ENCODE results near the gene NBEAL2. TPM values are rescaled to one million over a fixed set of nuclear protein-coding genes. Genes with fewer than 3 reads are reported as not detected.

The NBEAL2 gene
- total RNA-seq, 1 experiment from 2014 or later: 80.0 TPM

DNA sequence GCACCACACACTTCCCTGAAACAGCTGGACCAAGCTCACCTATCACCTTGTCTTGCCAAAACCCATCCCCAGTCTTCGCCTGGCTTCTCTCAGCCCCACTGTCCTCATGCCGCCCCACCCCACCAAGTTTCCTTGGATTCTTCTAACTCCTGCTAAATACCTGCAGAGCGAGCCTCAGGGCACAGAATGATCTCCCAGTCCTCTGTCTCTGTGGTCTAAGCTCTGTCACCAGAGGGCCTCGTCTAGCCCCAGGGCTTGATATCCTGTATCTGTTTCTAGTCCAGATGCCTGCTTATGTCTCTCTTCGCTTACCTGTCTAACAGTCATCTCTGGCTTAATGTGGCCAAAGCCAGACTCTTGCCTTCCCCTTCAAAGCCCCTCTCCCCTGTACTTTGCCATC lies 12.7 kb upstream of the NBEAL2 start (continued):
- TF ChIP-seq ZNF263 (CRISPR knock-in tag; IDR thresholded peaks at IDR 0.05; ENCODE audit: low read depth): no peak
- no peak for TF ChIP-seq PRRX2 (CRISPR knock-in tag; IDR thresholded peaks at IDR 0.05)
- TF ChIP-seq, protein P1, sequence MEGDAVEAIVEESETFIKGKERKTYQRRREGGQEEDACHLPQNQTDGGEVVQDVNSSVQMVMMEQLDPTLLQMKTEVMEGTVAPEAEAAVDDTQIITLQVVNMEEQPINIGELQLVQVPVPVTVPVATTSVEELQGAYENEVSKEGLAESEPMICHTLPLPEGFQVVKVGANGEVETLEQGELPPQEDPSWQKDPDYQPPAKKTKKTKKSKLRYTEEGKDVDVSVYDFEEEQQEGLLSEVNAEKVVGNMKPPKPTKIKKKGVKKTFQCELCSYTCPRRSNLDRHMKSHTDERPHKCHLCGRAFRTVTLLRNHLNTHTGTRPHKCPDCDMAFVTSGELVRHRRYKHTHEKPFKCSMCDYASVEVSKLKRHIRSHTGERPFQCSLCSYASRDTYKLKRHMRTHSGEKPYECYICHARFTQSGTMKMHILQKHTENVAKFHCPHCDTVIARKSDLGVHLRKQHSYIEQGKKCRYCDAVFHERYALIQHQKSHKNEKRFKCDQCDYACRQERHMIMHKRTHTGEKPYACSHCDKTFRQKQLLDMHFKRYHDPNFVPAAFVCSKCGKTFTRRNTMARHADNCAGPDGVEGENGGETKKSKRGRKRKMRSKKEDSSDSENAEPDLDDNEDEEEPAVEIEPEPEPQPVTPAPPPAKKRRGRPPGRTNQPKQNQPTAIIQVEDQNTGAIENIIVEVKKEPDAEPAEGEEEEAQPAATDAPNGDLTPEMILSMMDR (IDR thresholded peaks at IDR 0.05): no peak
- TF ChIP-seq TP53 (CRISPR knock-in tag; IDR thresholded peaks at IDR 0.05): no peak
- TF ChIP-seq ZNF423 (CRISPR knock-in tag; IDR thresholded peaks at IDR 0.05): no peak

DNA sequence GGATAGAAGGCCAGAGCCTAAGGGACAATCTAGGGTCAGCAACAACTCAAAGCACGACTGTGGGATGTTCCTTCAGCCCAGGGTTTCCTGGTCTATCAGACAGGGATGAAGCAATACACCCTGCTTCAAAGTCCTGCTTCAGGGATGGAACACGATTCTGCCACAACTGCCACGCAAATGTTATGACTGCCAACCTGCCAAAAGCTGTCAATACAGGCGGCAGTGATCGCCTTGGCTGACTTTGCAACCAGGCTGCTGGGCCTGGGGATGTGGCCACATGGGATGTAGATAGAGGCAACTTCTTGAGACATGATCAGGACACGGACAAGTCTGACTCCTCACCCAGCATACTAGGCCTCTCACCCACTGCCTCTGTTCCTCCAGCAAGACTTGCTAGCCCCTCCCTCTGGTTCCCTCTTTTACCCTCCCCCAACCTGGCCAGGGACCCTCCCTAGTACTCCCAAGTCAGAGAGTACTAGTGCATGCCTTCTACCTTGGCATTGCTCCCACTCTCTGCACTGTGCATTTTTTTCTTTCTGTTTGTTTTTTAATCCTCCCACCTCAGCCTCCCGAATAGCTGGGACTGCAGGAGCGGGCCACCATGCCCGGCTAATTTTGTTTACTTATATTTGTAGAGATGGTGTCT lies 10.6 kb upstream of the NBEAL2 start:
- Mint-ChIP-seq H3K27ac (no peak overlapping the region; the same call in 1 of the 2 replicates), H3K36me3 (peaks cover 23% of the 10 kb centered on the region), H3K9me3 (no peaks in the 10 kb centered on the region), H3K4me3 (no peak overlapping the region), H3K4me1 (peaks cover 28% of the 10 kb centered on the region), H3K27me3 (ENCODE audit: low read depth) (no peaks in the 10 kb centered on the region)
- TF ChIP-seq ZNF416 (CRISPR knock-in tag; IDR thresholded peaks at IDR 0.05): no peak
- no peak for TF ChIP-seq ZNF317 (CRISPR knock-in tag; IDR thresholded peaks at IDR 0.05; ENCODE audit: borderline replicate concordance, low read depth)
- no peak for TF ChIP-seq ZNF263 (CRISPR knock-in tag; IDR thresholded peaks at IDR 0.05; ENCODE audit: low read depth)
- no peak for ATAC-seq
- ChIA-PET POLR2A (no interaction called here), CTCF (interaction anchor here (0.6 to 3.0 kb wide), 3 partner anchors 29 to 122 kb away, joined by 3 to 8 read pairs (median 3); no protein-coding TSS in a partner anchor)
- DNase-seq (ENCODE audit: low spot score): no peak

DNA sequence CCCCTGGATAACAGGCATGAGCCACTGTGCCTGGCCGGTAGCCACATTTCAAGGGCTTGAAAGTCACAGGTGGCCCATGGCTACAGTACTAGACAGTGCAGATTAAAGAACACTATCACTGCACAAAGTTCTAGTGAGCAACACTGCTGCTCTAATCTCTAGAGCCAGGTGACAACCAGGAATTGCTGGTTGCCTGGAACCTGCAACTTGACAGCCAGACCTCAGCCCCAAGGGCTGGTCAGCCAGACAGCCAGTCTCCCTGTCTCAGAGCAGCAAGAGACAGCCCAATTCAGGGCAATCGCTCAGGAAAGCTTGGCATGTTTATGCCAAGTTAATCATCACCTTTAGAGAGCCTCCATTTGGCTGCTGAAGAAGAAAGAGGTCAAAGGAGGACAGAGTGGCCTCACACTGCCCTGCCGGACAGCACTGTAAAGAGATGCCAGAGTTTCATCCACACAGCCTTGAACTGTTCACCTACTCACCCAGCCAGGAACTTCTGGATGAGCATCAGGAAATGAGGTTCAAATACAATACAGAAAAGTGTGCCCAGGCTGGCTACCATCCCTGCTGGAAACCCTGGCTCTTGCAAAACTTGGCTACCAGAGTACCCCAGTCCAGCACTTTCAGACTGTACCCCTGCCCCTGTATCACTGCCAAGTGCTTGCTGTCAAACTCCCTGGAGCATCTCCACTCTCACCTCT lies 8.9 kb upstream of the NBEAL2 start:
- H3K4me3 Mint-ChIP-seq: no peak overlapping the region
- 0 out of 2 replicates have a peak overlapping the region, but pooled peaks have one; percentile 18 for H3K27ac Mint-ChIP-seq
- ChIA-PET POLR2A (interaction anchor here (0.7 kb wide), 1 partner anchor 72 kb away, joined by 4 read pairs; no protein-coding TSS in a partner anchor), CTCF (interaction anchor here (3.0 kb wide), 1 partner anchor 28 kb away, joined by 8 read pairs; no protein-coding TSS in a partner anchor)
- H3K9me3 Mint-ChIP-seq: no peaks in the 10 kb centered on the region
- TF ChIP-seq GABPB1 (CRISPR knock-in tag; IDR thresholded peaks at IDR 0.05) (peak; percentile 8; the same call in 1 of the 2 replicates), TEAD1 (CRISPR knock-in tag; IDR thresholded peaks at IDR 0.05) (no peak)
- peaks cover 28% of the 10 kb centered on the region for H3K4me1 Mint-ChIP-seq
- H3K36me3 Mint-ChIP-seq: peaks cover 20% of the 10 kb centered on the region
- no peaks in the 10 kb centered on the region for H3K27me3 Mint-ChIP-seq (ENCODE audit: low read depth)
- ATAC-seq: no peak
- no peak for DNase-seq (ENCODE audit: low spot score)

DNA sequence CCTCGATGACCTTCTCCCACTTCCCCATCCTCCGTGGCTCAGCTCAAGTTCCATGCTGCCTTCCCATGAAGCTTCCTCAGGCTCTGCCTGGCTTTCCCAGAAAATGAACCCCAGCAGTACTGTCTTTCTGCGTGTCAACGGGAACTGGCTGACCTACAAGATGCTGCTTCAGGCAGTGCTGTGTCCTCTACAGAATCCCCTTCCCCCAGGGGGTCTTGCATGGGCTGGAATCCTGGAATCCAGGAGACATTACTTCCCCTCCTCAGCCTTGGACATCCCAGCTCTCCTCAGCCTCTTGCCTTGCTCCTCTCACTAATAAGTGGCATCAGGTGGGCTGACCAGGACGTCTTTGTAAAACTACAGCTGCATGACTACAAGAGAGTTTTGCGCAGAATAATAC lies 8.3 kb upstream of the NBEAL2 start:
- peak overlapping the region; percentile 18; the same call in 1 of the 2 replicates for H3K27ac Mint-ChIP-seq
- H3K27me3 Mint-ChIP-seq (ENCODE audit: low read depth): no peaks in the 10 kb centered on the region
- no peak for DNase-seq (ENCODE audit: low spot score)
- peaks cover 25% of the 10 kb centered on the region for H3K4me1 Mint-ChIP-seq
- ChIA-PET CTCF (interaction anchor here (3.0 kb wide), 1 partner anchor 27 kb away, joined by 8 read pairs; no protein-coding TSS in a partner anchor), POLR2A (no interaction called here)
- no peaks in the 10 kb centered on the region for H3K9me3 Mint-ChIP-seq
- peaks cover 16% of the 10 kb centered on the region for H3K36me3 Mint-ChIP-seq
- H3K4me3 Mint-ChIP-seq: no peak overlapping the region
- ATAC-seq: no peak
- TF ChIP-seq, protein P2, sequence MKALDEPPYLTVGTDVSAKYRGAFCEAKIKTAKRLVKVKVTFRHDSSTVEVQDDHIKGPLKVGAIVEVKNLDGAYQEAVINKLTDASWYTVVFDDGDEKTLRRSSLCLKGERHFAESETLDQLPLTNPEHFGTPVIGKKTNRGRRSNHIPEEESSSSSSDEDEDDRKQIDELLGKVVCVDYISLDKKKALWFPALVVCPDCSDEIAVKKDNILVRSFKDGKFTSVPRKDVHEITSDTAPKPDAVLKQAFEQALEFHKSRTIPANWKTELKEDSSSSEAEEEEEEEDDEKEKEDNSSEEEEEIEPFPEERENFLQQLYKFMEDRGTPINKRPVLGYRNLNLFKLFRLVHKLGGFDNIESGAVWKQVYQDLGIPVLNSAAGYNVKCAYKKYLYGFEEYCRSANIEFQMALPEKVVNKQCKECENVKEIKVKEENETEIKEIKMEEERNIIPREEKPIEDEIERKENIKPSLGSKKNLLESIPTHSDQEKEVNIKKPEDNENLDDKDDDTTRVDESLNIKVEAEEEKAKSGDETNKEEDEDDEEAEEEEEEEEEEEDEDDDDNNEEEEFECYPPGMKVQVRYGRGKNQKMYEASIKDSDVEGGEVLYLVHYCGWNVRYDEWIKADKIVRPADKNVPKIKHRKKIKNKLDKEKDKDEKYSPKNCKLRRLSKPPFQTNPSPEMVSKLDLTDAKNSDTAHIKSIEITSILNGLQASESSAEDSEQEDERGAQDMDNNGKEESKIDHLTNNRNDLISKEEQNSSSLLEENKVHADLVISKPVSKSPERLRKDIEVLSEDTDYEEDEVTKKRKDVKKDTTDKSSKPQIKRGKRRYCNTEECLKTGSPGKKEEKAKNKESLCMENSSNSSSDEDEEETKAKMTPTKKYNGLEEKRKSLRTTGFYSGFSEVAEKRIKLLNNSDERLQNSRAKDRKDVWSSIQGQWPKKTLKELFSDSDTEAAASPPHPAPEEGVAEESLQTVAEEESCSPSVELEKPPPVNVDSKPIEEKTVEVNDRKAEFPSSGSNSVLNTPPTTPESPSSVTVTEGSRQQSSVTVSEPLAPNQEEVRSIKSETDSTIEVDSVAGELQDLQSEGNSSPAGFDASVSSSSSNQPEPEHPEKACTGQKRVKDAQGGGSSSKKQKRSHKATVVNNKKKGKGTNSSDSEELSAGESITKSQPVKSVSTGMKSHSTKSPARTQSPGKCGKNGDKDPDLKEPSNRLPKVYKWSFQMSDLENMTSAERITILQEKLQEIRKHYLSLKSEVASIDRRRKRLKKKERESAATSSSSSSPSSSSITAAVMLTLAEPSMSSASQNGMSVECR (CRISPR knock-in tag; IDR thresholded peaks at IDR 0.05; ENCODE audit: borderline replicate concordance): no peak
- TF ChIP-seq FOXK1 (CRISPR knock-in tag; IDR thresholded peaks at IDR 0.05): no peak
- no peak for TF ChIP-seq FOXJ3 (CRISPR knock-in tag; IDR thresholded peaks at IDR 0.05; ENCODE audit: borderline replicate concordance)
- TF ChIP-seq HMGA2 (CRISPR knock-in tag; IDR thresholded peaks at IDR 0.05): no peak
- TF ChIP-seq, protein P3, sequence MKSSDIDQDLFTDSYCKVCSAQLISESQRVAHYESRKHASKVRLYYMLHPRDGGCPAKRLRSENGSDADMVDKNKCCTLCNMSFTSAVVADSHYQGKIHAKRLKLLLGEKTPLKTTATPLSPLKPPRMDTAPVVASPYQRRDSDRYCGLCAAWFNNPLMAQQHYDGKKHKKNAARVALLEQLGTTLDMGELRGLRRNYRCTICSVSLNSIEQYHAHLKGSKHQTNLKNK (CRISPR knock-in tag; IDR thresholded peaks at IDR 0.05): no peak
- TF ChIP-seq, protein P4, sequence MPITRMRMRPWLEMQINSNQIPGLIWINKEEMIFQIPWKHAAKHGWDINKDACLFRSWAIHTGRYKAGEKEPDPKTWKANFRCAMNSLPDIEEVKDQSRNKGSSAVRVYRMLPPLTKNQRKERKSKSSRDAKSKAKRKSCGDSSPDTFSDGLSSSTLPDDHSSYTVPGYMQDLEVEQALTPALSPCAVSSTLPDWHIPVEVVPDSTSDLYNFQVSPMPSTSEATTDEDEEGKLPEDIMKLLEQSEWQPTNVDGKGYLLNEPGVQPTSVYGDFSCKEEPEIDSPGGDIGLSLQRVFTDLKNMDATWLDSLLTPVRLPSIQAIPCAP (CRISPR knock-in tag; IDR thresholded peaks at IDR 0.05): no peak
- TF ChIP-seq TP53 (CRISPR knock-in tag; IDR thresholded peaks at IDR 0.05): no peak
- TF ChIP-seq, protein P5, sequence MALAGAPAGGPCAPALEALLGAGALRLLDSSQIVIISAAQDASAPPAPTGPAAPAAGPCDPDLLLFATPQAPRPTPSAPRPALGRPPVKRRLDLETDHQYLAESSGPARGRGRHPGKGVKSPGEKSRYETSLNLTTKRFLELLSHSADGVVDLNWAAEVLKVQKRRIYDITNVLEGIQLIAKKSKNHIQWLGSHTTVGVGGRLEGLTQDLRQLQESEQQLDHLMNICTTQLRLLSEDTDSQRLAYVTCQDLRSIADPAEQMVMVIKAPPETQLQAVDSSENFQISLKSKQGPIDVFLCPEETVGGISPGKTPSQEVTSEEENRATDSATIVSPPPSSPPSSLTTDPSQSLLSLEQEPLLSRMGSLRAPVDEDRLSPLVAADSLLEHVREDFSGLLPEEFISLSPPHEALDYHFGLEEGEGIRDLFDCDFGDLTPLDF (CRISPR knock-in tag; IDR thresholded peaks at IDR 0.05): no peak
- TF ChIP-seq MYBL2 (CRISPR knock-in tag; IDR thresholded peaks at IDR 0.05): no peak
- TF ChIP-seq KAT7 (CRISPR knock-in tag; IDR thresholded peaks at IDR 0.05; ENCODE audit: borderline replicate concordance): no peak
- TF ChIP-seq NR1H2 (CRISPR knock-in tag; IDR thresholded peaks at IDR 0.05): no peak

Data from WTC11 (cell line).